Amniotic epithelial cell (primary cell): Measurements from ENCODE around the gene NSMF.

Source experiments
- DNase-seq: peaks from one replicate; pipeline ENCODE4 v3.0.0-alpha.2; 2010; ENCODE audit warnings: low read depth

Gene NSMF

GRCh38 chr9:137459152-137459600, at the start of gene NSMF:
Gene NSMF (minus strand): TSS chr9:137459334. CDS start chr9:137459102, 232 bp downstream.
- peak; percentile 75 for DNase-seq

GRCh38 chr9:137506702-137507171, 47.6 kb upstream of the NSMF start:
- no peak for DNase-seq

- no peak for DNase-seq
These were observed 47.1 kb upstream of the NSMF start for GRCh38 chr9:137506274-137506673.

- no peak for DNase-seq
These were observed 46.4 kb upstream of the NSMF start for GRCh38 chr9:137505421-137506140.

- no peak for DNase-seq
These were observed 45.3 kb upstream of the NSMF start for GRCh38 chr9:137504432-137504777.

GRCh38 chr9:137502008-137502911, 43.1 kb upstream of the NSMF start:
- DNase-seq = peak; percentile 15

GRCh38 chr9:137501457-137501856, 42.3 kb upstream of the NSMF start:
- DNase-seq = no peak

- DNase-seq = no peak
These were observed 41.7 kb upstream of the NSMF start for GRCh38 chr9:137500666-137501397.

GRCh38 chr9:137499858-137500661, 40.9 kb upstream of the NSMF start:
- no peak for DNase-seq

- no peak for DNase-seq
These were observed 40.3 kb upstream of the NSMF start for GRCh38 chr9:137499416-137499815.

- DNase-seq = no peak
These were observed 39.6 kb upstream of the NSMF start for GRCh38 chr9:137498720-137499150.

GRCh38 chr9:137497921-137498719, 39.0 kb upstream of the NSMF start:
- no peak for DNase-seq

GRCh38 chr9:137496601-137497375, 37.7 kb upstream of the NSMF start:
- DNase-seq = no peak

GRCh38 chr9:137494550-137495351, 35.6 kb upstream of the NSMF start:
- no peak for DNase-seq

- no peak for DNase-seq
These were observed 35.0 kb upstream of the NSMF start for GRCh38 chr9:137494104-137494544.

- no peak for DNase-seq
These were observed 34.4 kb upstream of the NSMF start for GRCh38 chr9:137493364-137494103.

- DNase-seq = no peak
These were observed 33.6 kb upstream of the NSMF start for GRCh38 chr9:137492464-137493363.
